HG03575 (cell line): ENCODE data around the gene IGHMBP2.

Experiments used
- ATAC-seq: cut with Tn5 transposase; IDR thresholded peaks from one replicate; pipeline ENCODE4 v1.9.1; 2021; ENCODE audit not compliant: unreplicated experiment, insufficient number of reproducible peaks, low FRiP score; ENCODE audit errors: extremely low read depth

The IGHMBP2 gene

DNA sequence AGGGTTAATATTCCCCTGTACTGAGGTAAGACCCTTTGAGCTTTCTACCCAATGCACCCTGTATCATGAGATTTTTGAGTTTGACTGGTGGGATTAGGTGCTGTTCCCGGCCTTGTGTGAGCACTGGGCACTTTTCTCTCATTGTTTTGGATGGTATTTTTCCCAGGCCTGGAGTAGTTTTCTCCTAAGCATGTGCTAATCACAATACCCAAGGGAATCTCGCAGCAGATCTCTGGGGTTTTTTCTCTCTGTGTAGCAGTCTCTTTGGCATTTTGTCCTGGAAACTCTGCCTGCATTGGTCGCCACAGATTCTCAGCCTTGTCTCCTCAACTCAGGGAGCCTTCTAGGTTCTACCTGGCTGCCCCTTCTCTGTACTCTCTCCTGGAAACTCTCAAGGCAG, 19.9 kb downstream of the IGHMBP2 start:
- ATAC-seq: no peak

DNA sequence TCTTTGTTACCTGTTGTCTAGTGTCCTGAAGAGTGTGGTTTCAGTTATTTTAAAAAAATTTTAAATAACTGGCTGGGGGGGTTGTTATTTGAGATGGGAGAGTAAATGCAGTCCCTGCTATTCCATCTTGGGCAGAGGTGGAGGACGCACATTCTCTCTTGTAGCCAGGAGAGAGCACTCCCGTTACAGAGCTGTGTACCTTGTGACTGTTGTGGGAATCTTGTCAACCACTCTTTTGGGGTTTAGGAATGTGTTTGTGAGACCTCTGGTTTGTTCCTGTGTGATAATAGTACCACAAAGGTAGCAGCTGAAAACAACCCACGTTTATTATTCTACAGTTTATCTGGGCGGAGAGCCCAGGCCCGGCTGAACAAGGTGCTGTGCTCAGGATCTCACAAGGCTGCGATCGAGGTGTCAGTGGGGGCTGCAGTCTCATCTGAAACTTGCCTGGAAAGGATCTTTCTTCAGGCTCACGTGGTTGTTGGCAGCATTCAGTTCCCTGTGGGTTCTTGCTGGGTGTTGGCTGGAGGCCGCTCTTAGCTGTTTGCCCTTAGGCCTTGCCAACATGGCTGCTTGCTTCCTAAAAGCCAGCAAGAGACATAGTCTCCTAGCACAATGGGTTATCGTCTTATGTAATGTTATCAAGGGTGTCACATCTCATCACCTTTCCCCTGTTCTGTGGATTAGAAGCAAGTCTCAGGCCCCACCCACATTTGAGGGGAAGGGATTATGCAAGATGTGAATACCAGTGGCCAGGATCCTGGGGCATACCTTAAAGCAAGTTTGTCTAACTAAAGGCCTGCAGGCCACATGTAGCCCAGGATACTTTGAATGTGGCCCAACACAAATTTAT, 20.6 kb downstream of the IGHMBP2 start:
- ATAC-seq: no peak

DNA sequence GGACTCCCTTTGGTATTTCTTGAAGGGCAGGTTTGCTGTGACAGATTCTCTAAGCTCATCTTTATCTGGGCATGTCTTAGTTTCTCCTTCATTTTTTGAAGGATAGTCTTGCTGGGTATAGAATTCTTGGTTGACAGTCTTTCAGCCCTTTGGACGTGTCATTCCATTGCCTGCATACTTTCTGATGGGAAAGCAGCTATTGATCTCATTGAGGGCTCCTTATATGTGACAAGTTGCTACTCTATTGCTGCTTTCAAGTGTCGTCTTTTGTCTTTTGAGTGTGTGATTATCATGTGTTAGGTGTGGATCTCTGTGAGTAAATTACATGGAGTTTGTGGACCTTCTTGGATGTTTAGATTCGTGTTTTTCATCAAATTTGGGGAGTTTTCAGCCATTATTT, 21.9 kb downstream of the IGHMBP2 start:
- ATAC-seq: no peak

DNA sequence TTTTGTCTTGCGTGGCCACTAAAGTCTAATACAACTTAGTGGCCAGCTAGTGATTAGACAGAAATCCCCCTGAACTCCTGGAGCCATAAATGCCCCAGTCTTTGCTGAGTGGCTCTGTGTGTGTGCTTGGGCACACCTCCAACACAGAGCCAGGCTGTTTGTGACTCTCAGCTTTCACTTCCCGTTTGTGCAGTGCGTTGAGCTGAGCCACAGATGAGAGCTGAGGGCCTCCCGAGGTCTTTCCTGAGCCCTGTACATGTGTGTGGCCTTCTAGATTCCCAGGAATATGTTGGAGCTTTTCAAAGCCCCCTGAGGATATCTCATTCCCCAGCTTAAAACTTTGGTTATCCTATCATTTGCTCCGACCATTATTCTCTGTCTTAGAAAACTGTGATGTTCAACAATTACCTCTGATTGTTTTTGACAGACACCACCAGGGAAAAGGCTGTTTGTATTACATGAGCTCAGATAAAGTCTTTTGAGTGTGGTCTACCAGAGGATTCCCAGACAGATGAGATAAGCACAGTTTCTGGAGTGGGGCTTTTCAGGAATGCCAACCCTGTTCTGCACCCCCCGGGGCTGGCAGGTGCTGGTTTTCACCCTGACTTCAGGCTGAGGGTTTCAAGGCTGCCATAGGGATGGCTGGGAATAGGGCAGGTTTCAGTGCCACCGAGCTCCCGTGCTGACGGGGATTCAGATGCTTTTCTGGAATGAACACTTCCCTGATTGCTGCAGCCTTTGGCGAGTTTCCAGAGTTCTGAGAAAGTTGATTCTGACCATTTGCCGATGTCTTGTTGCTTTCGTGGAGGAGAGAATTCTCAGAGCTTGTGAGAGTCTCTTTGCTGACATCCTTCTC, 23.8 kb downstream of the IGHMBP2 start:
- no peak for ATAC-seq

DNA sequence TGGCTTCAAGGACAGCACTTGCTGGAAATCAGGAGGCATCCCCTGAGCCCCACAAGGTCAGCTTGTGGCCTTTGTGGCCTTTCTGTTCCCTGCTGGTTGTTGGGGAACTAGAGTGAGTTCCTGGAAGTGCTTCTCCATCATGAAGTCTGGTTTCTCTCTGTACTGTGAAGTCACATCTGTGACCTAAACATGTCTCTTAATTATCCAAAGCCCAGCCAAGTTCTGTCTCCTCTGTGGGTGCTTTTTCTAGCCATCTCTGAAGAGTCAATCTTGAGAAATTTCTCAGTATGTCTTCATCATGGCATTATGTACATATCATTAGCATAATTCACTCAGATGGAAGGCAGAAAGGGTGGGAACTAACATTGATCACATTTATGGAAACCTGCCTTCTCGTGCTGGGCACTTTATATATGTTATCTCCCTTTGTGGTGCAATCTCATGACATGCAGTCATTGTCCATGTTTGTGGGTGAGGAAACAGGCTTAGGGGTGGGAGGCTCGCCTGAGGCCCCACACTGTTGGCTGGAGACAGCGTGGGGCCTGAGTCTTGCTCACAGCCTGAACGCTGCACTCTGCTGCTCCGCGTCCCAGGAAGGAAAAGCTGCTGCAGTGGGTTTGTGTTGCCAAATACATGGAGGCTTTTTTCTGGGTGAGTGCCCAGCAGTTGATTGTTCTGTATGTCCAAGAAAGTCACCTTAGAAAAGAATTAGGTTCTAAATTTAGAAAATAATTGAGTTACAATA, 24.6 kb downstream of the IGHMBP2 start:
- ATAC-seq: no peak

DNA sequence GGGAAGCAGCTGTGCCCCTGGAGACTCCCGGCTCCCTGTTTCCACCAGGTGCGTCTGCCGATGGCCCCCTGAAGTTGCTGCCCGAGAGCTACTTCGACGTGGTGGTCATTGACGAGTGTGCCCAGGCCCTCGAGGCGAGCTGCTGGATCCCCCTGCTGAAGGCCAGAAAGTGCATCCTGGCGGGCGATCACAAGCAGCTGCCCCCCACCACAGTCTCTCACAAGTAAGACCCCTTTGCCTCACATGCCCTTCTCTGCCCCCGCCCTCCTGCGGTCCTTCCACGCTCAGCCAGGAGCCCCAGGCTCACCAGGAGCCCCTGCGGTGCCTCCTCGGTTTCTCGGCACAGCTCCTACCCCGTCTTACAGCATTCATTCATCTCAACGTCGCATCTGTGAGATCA, 25.4 kb downstream of the IGHMBP2 start:
- ATAC-seq: no peak

DNA sequence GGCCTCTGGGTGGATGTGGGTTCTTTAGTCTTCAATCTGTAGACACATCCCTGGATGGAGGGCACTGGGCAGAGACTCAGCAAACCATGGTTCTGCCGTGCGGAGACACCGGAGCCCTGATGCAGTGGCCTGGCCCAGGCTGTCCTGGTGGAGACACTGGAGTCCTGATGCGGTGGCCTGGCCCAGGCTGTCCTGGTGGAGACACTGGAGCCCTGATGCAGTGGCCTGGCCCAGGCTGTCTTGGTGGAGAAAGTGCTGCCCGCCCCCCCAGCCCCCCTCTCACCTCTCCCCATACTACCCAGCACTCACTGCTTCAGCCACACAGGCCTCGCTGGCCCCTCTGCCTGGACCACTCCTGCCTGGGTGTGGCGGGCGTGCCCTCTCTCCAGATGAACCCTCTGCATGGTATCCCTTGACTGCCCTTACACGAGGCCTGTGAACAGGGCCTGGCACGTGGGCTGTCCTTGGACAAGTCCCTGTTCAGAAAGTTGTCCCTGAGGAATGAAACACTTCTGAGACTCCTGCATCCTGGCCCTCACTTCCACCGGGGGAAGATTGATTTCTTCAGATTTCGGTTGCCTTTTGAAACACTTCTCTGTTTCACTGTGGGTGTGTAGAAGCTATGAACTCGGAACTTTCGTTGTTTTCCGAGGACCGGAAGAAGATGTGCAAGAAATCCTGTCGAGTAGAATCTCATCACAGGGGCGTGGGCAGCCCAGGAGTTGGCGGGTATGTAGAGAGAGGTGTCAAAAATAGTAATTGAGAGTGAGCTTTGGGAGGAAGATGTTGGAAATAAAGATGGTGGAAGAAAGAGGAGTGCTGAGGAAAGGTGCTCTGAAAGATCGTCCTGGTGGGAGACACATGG, 26.2 kb downstream of the IGHMBP2 start:
- no peak for ATAC-seq

DNA sequence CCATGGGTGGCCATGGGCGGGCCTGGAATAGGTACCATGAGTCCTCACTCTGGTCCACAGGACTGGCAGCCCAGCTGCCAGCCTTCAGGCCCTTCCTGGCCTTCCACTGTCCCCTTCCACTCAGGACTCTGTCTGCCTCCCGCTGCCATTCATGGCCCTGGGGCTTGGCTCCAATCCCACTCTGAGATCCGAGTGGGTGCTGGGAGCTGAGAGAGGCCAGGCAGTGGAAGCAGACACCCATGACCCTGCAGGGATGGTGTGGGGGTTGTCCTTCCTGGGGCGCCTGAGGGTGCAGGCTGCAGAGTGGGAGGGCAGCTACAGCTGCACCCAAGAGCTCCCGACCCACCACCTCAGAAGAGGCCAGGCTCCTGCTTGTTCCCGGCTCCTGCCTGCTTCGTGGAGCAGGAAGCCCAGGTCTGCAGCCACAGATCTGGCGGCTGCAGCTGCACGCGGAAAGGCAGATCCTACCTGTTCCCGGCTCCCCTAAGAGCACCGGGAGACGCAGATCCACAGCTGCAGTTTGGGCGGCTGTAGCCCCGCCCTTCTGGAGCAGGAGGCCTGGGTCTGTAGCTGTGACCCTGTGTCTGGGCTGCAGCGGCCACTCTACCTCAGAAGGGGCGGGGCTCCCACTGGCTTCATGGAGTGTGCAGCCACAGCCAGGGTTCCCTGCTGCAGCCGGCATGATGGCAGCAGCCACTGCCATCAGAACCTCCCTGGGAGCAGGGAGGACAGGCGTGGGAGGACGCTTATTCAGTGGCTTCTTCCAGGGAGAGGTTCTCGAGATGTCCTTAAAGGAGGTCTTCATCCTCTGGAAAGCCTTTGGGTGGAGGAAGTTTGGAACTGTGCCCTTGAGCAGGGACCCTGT, 27.5 kb downstream of the IGHMBP2 start:
- no peak for ATAC-seq

DNA sequence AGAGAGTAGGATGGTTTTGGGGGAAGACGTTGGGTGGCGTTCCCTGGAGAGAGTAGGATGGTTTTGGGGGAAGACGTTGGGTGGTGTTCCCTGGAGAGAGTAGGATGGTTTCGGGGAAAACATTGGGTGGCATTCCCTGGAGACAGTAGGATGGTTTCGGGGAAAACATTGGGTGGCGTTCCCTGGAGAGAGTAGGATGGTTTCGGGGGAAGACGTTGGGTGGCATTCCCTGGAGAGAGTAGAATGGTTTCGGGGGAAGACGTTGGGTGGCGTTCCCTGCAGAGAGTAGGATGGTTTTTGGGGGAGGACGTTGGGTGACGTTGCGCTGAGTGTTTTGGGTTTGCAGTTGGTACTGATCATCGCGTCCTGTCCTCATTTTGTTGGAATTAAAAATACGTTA, 28.2 kb downstream of the IGHMBP2 start:
- no peak for ATAC-seq

DNA sequence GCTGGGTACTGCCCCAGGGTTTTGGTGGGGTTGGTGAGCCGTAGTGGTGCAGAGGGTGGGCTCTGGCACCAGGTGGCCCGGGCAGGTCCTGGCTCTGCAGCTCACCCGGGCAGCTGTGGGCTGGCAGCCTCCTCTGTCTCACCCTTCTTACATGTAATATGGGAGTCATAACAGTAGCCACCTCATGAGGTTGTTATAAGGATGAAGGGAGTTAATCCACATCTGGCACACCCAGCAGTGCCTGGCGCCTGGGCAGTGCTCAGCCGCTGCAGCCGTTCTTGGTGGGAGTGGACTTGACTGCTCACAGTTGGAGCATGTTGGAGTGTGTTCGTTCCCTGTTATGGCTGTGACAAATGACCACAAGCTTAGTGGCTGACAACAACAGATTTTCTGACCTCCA, 28.7 kb downstream of the IGHMBP2 start:
- ATAC-seq: no peak

DNA sequence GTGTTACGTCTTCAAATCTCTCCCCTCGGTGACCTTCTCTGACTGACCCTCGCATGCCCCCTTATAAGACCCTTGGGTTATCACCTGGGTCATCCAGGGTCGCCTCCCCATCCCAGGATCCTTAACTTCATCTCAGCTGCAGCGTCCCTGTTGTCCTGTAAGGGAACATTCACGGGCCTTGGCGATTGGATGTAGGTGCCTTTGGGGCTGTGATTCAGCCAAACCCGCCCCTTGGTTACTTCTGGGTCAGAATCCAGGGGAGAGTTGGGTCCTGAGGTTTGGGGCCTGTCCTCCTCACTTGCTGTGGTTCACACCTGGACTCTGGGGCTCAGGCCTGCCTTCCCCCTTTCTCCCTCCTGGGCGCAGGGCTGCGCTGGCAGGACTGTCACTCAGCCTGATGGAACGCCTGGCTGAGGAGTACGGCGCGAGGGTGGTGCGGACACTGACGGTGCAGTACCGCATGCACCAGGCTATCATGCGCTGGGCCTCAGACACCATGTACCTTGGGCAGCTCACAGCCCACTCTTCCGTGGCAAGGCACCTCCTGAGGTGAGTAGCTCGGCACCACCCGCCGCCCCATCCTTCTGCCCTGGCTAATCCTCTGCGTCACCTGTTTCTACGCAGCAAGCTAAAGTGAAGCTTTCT, 29.4 kb downstream of the IGHMBP2 start:
- ATAC-seq: no peak

DNA sequence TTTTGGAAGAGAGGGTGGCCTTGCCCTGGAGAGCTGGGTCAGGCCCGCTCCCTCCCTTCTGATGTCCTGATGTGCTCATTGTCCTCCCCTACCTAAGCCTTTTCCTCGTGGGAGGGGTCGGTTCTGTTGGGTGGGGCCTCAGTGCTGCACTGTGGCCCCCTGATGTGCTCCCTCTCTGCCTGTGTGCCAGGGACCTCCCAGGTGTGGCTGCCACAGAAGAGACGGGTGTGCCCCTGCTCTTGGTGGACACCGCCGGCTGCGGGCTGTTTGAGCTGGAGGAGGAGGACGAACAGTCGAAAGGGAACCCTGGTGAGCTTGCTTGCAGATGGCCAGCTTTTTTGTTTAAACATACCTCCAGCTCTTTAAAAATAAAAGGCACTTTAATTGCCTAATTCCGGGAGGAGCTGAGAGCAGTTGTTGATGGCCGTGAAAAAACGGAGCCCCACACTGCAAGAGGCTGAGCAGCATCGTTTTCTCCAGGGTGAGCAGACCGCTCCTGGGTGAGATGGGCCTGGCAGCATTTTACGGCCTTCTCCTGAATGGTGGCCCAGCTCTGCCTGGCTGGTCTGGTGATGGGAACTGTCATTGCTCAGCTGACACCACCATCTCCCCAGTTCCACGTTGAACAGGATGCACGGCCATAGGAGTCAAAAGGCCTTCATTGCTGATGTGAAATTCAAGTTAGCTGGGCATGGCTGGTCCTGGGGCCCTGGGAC, 30.1 kb downstream of the IGHMBP2 start:
- no peak for ATAC-seq

DNA sequence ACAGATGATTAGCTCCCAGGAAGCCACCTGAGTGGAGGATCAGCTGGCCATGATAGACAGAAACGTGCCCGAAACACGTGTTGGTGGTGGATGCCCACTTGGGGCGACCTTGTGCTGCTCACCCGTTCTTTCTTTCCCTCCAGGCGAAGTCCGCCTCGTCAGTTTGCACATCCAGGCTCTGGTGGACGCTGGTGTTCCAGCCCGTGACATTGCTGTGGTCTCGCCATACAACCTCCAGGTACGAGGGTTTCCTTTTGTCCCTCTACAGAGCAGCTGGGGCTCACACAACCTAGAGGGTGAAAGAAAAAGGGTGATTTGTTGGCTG, 30.6 kb downstream of the IGHMBP2 start:
- ATAC-seq: no peak

DNA sequence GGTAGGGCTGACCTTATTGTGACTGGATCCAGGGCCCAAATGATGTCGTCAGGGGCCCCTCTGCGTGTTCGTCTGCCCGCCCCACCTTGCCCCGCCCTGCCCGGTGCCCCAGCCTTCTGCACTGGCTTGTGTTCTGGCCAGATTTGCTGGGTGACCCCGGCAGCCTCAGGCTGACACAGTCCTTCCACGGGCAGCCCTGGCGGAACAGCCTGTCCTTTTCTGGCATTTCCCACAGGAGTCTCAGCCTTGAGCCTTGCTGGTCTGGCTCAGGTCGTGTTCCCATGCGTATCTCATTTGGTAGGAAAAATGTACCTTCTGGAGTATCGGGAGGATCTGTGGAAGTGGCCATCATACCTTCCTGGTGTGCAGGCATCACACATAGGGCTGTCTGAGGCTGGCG, 31.0 kb downstream of the IGHMBP2 start:
- no peak for ATAC-seq

DNA sequence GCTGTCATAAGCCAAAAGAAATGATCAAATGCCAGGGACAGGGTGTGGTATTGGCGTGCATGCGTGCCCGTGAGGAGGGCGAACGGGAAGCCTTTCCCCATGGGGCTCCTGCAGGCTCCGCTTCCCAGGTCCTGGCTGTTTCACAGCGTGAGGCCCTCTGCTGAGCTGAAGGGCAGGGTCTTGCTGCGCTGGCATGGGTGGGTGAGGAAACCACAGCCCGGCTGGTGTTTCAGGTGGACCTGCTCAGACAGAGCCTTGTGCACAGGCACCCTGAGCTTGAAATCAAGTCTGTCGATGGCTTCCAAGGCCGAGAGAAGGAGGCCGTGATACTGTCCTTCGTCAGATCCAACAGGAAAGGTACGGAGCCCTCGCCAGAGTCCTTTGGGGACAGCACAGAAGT, 31.4 kb downstream of the IGHMBP2 start:
- ATAC-seq: no peak

DNA sequence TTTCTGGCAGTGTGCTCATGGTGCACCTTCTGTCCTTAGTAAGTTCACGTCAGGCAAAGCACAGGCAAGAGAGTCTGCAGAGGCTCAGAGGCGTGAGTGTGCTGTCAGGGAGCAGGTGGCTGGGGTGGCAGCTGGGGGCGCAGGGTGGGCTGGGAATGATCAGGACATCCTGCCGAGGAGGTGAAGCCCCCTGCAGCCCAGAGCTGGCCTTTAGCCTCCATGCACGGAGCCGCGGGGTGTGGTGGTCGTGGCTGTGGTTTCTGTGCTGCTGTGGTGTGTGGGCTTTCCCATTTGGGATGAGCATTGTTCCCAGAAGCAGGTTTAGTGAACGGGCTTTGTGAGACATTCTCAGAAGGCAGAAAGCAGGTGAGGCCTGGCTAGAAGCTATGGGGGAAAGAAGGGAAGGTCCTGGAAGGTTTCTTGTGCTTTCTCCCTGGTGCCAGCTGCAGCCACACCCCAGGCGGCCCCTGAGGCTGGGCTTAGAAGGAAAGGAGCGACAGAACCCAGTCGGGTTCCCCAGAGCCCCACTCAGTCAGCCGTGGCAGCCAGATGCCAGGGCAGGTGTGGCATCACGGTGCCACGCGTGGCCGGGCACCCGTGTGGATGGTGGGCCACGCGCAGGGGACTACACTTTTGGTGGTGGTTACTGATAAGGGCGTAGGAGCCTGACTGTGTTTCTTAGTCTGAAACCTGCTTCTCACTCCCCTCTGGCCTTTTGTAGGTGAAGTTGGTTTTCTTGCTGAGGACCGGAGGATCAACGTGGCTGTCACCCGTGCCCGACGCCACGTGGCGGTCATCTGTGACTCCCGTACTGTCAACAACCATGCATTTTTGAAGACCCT, 32.0 kb downstream of the IGHMBP2 start:
- ATAC-seq: no peak
